HG03378 (cell line): ENCODE data around the gene ZNF276.
"Not testable (repeated sequence)": the region's sequence is repeated elsewhere in the genome, so short reads cannot be mapped to it uniquely, and the experiment has no call there.

Experiments
- ATAC-seq: cut with Tn5 transposase; IDR thresholded peaks from one replicate; pipeline ENCODE4 v1.9.1; 2021; ENCODE audit warnings: mild to moderate bottlenecking, moderate library complexity; ENCODE audit not compliant: unreplicated experiment

Gene ZNF276

DNA sequence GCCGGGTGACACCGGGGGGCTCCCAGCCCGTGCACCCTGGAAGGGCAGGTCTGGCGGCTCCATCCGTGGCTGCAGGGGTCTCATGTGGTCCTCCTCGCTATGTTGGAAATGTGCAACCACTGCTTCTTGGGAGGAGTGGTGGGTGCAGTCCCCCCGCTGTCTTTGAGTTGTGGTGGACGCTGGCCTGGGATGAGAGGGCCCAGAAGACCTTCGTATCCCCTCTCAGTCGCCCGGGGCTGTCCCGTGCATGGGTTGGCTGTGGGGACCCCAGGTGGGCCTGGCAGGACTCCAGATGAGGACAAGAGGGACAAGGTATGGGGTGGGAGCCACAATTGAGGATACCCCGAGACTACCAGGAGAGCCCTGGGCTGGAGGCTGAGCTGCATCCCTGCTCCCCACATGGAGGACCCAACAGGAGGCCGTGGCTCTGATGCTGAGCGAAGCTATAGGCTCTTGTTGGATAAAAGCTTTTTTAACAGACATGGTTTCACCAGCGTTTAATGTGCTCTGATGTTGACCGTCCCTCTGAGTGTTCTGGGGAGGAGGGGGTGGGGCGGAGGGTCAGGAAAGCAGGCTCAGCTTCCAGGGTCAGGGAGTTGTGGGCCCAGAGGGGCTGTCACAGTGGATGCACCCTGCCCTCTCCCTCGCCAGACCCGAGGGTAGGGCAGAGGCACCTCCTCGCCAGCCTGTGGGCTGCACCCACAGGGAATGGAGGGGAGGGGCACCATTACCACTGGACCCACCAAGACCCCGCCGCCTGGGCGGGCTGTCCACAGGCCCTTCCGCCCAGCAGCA, 25.3 kb upstream of the ZNF276 start:
- no peak for ATAC-seq

DNA sequence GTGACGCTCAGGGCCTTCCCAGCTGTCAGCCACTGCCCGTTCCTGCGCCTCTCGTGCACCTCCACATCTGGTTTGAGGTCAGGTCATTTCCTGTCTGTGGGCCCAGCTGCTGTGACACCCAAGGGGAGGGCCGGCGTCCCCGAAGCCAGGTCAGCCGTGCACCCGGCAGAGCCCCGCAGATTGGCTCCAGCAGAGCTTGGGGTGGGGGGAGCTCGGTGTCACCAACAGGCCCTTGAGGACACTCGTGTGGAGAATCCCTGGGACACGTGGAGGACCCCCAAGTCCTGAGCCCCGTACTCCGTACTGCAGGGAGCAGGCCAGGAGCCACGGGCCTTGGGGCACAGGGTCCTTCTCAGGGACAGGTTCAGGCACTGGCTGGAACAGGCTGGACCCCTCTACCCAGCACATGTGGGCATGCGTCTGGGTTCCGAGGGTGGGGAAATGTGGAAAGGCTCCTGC, 24.6 kb upstream of the ZNF276 start:
- no peak for ATAC-seq

- no peak for ATAC-seq
Observed at GRCh38 chr16:89697161-89697615, 24.1 kb upstream of the ZNF276 start.

DNA sequence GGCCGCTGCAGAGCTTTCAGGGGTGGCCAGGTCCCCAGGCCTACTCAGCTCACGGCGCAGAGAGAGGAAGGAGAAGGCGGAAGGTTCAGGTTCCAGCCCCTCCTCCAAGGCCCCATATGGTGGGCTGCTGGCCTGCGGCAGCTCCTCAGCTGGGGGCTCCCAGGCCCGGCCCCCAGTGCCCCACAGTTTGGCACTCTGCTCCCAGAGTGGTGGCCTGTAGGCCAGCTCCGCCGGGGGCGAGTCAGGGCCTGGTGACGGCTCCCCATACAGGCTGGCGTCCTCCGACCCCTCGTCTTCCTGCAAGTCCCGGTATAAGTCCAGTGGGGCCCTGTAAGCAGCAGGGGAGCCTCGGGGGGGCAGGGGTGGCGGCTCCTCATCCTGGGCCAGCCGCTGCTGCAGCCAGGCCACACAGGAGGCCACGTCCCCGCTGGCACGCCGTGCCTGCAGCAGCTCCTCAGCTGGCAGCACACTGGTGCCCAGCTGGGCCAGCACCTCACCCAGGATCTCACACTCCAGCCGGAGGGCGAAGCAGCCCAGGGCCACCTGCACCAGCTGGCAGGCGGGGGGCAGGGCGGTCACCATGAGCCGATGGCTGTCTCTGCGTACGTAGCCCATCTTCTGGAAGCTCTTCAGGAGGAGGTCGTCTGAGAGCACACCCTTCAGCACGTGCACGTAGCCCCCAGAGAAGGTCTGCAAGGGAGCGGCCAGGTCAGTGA, 23.6 kb upstream of the ZNF276 start:
- no peak for ATAC-seq

GRCh38 chr16:89698717-89699116, 22.6 kb upstream of the ZNF276 start:
- ATAC-seq, result not testable (repeated sequence)

DNA sequence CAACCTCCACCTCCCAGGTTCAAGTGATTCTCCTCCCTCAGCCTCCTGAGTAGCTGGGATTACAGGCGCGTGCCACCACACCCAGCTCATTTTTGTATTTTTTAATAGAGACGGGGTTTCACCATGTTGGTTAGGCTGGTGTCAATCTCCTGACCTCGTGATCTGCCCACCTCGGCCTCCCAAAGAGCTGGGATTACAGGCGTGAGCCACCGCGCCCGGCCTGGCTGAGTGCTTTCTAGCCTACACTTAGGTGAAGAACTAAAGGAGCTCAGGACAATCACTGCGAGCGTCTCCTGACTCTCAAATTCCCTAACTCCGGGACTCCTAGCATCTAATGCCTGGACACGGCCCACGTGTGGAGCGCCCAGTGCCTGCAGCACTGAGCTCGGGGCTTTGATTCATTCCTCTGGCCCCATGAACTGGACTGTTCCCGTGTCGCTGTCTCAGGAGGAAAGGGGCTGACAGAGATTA, 21.7 kb upstream of the ZNF276 start:
- ATAC-seq, result peak; percentile 5

DNA sequence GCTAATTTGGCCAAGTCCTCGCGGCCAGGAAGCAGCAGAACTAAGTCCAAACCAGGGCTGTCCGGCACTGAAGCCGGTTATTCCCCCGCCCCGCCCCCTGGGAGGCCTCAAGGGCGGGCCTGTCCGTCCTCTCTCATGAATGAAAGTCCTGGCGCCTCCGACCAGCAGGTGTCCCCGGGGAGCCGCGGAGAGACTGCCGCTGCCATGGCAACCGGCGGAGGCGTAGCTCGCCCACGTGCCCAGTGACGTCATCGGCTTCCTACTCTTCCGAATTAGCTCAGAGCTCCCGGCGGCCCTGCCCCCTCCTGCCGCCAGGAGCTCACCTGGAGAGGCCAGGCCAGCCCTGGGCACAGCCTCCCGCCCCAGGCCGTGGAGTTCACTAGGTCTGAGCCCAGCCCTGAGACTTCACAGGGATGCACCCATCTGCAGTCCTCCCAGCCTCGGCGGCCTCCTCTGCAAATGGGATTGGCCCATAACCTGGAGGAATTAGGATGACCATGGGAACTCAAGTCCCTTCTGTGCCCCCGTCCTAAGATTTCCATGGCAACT, 21.2 kb upstream of the ZNF276 start:
- ATAC-seq, result peak; percentile 41

- ATAC-seq, result no peak
Observed at GRCh38 chr16:89700649-89701424, 20.5 kb upstream of the ZNF276 start.

DNA sequence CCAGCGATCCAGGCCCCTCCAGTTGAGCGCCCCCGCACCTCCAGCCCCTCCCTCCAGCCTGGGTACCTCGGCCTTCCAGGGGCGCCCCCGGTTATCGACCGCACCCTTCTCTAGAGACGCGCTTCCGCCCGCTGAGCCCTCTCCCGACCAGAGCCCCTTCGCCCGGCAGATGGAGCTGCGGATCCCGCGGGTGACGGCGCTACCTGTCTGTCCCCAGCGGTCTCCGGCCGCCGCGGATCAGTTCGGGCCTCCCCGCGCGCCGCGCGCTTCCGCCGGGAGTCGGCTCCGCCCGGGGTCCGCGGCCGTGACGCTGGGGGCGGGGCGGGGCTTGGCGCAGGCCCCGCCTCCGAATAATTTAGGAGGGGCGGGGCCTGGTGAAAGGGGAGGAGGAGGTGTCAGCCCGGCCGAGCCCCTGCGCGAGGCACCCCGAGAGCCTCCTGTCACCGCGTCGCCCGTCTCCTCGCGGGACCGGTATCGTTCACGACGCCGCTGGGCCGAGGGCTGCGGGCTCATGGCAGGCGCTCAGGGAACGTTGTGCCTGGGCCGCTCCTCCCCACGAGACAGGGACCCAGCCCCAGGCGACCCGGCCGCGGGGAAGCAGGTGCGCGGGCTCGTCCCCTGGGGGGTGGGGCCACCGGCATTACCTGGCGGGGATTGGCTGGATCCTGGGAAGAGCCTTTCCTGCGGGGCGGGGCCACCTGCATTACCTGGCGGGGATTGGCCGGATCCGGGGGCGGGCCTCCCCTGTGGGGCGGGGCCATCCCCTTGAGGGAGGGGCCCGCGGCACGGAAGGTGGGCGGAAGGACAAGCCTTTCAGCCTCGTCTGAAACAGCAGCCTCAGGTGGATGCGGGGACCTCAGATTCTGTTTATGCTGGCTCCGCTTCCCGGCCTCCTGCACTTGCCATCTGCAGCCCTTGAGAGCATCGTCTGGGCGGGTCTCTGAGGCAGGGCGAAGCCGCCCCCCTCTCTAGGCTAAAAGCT, 19.6 kb upstream of the ZNF276 start, which contains the start of gene SPATA2L:
Gene SPATA2L, minus strand, starts transcription at position 281 of the 982 bp plus-strand sequence. CDS start 473 bp downstream, outside the sequence.
- ATAC-seq, result peak; percentile 68

- no peak for ATAC-seq
Observed at GRCh38 chr16:89704281-89704680, 17.1 kb upstream of the ZNF276 start.

DNA sequence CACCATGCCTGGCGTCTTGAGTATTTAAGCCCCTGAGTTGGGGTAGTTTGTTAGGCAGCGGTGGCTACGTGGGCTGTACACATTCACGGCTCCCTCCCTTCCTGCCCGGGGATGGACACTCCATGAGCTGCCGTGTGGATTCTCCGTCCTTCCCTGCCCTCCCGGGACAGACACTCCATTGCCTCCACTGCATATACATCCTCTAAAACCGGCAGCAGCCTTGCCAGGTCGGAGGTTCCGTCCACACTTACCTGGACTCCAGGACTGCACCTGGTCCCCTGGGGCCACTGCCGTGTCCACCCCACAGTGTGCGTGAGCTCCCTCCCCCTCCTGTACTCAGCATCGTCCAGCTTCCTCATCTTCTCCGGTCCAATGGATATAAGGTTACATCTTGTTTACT, 16.3 kb upstream of the ZNF276 start:
- ATAC-seq, result no peak

DNA sequence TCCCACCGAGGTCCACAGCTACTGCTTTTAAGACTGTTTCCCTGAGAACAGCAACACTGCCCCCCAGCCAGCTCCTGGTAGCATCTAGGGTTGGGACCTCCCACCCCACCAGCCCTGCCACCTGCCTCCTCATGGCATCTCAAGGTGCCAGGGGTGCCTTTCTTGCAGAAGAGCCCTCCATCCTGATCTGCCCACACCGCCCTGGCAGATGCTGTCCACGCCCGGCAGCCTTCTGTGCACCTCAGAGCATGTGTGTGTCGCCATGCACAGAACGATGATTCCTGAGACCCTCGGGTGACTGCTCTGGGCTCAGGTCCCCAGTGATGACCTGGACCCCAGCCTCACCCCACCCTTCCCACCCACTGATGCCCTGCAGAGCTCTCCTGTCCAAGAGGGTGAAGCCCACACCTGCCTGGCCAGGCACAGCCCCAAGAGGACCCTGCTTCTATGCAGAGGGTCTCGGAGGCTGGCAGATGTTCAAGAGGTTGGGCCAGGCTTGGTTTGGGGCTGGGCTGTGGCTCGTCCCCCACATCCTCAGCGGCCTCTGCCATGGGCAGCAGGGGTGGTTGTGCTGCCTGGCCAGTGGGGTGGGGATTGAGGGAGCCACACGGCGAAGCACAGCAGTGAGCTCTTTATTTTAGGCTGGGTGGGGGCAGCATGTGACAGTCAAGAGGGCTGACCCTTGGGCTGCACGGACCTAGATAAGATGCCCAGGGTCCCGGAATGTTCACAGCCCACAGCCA, 14.6 kb upstream of the ZNF276 start:
- ATAC-seq, result no peak

- no peak for ATAC-seq
Observed at GRCh38 chr16:89707695-89708094, 13.6 kb upstream of the ZNF276 start.

DNA sequence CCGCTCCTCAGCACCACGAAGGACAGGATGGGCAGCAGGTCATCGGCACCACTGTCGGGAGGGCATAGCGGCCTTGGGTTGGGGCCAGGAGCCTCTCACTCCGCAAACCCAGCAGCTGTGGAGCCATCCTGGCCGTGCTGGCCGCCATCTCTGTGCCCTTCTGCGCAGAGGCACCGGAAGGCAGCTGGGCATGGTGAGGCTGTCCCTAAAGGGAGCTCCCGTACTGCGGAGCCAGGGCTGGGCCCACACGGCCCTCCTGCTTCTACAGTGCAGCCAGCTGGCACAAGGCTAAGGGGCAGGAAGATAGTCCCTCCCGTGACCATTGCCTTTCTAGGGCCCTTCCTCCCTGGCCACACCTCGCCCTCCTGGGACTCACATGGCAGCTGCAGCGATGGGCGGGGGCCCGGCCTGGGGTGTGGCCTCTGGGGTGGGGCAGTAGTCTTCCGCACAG, 12.8 kb upstream of the ZNF276 start:
- no peak for ATAC-seq

DNA sequence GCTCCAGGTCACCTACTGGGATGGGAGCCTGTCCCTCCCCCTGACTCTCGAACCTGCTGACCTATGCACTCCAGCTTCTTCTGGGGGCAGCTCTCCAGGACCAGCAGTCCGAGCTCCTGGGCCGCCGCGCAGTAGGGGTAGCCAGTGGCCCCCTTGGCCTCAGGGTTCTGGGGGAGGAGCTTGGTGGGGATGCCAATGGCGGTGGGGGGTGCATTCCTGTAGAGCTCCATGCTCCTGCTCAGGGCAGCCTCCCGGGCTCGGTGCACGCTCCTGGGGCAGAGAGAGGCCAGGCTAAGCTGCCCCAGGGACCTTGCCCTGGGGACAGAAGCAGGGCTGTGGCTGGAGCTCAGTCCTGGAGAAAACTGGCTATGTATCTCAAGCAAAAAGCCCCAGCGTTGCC, 12.2 kb upstream of the ZNF276 start:
- no peak for ATAC-seq

GRCh38 chr16:89709716-89710432, 11.5 kb upstream of the ZNF276 start:
- ATAC-seq, result no peak

DNA sequence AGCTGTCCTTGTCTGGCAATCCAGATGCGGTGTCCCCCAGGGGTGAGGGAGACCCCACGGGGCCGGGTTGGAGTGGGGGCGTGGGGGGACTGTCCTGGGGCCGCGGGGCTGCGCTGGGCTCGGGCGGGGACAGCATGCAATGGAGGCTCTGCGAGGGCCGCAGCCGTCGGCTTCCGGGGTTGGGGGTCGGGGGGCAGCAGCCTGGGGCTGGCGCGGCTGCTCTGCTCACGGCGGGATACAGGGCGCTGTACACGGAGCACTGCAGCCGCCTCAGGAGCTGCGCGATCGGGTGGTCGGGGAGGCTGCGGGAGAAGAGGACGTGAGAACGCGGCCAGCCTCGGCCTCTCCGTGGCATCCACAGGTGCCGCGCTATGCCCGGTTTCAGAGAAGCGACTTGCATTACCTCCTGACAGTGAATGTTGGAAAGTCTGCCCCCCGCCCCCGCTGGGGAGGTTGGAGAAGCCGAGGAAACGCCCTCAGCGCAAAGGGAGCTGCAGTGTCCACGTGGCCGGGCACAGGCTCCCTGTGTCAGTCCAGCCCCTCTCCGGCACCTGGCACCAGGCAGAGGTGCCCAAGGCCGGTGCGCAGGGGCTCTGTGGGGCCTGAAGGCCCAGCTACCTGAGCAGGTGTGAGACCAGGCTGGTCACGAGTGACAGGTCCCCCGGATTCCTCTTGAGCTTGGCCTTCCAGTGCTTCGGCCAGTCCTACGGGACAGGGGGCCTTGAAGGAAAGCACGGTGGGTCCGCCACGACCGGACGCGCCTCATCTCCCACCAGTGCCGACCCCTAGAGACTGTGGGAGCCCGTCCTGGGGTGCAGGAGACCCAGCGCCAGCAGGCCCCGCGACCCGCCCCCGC, 10.4 kb upstream of the ZNF276 start:
- ATAC-seq, result no peak
